HG02623 (cell line): Measurements from ENCODE around the gene TSPAN18.

Experiments used
- ATAC-seq: cut with Tn5 transposase; IDR thresholded peaks from one replicate; pipeline ENCODE4 v1.9.1; 2021; ENCODE audit warnings: moderate library complexity; ENCODE audit not compliant: unreplicated experiment

TSPAN18 gene

GRCh38 chr11:44861849-44862557 lies 135.2 kb downstream of the TSPAN18 start:
- peak; percentile 99 for ATAC-seq

- no peak for ATAC-seq
These were observed 135.9 kb downstream of the TSPAN18 start for GRCh38 chr11:44862558-44863101.

- ATAC-seq, result no peak
These were observed 136.5 kb downstream of the TSPAN18 start for GRCh38 chr11:44863231-44863630.

DNA sequence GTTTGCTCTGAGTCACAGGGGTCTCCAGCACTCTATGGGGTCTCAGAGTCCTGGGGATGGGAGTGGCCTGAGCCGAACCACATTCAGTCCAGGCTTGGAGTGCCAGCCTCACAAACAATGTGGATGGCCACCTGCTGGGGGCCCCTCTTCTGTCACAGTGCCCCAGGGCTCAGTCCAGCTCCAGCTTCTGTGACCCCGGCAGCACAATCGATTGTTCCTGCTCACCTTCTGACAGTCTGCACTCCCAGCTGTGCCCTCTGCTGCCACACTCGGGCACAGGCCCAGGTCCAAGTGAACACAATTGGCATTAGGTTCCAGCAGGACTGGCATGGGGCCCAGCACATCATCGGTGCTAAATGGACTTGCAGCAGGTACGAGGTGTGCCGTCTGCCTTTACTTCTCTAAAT lies 139.1 kb downstream of the TSPAN18 start:
- no peak for ATAC-seq

GRCh38 chr11:44866286-44866685 lies 139.5 kb downstream of the TSPAN18 start:
- ATAC-seq, result no peak

DNA sequence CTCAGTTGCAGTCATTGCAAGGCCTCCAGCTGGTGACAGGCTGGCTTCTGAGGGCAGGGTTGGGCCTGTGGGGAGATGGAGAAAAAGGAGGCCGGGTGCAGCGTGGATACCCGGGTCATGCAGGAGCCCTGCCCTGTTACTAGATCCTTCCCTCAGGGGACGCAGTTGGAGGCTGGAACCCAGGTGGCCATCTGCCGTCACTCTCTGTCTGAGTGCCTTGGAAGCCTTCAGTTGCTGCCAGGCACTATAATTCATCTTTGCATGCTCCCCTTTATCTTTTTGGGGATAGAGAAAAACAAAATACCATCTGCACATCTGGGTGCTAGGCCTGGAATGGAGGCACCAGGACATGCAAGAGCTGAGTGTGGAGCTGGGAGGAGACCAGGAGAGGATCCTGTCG lies 141.3 kb downstream of the TSPAN18 start:
- no peak for ATAC-seq

DNA sequence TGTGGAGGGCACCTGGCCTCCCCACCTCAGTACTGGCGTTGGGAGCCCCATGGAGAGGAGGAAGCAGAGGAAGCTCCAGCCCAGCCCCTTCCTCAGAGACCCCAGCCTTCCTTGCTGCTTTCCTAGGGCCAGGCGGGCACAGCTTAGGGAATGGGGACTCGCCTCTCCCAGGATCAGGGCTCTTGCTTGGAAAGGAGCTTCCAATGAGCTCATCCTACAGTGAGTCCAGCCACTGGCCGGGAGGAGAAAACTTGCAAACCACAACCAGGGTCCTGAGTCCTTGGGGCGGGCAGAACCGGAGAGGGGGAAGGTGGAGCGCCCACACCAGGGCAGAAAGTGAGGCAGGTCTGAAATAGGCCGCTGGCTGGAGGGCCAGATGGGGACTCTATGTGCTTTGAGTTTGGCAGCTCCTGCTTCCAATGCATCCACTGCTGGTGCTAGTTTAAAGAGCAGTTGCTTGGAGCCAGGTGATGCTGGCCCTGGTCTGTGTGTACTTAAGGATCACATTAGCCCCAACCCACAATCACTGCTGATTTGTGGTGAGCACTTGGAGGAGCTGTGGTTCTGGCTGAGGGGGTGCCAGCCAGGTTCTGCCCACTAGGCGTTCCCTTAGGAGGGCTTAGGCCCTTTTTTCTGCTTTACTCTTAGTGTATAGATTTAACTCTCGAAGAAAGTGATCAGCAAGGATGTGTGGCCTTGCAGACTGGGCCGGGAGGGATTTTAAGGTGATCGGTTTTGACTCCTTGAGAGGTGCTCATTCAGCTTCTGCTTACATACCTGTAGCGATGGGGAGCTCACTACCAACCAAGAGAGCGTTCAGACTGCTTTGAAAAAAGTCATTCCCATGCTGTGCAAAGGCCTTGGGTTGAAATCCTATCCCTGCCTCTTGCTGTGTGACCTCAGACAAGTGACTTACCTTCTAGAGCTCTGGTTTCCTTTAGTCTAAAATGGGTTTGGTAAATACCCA lies 142.0 kb downstream of the TSPAN18 start:
- ATAC-seq, result no peak

DNA sequence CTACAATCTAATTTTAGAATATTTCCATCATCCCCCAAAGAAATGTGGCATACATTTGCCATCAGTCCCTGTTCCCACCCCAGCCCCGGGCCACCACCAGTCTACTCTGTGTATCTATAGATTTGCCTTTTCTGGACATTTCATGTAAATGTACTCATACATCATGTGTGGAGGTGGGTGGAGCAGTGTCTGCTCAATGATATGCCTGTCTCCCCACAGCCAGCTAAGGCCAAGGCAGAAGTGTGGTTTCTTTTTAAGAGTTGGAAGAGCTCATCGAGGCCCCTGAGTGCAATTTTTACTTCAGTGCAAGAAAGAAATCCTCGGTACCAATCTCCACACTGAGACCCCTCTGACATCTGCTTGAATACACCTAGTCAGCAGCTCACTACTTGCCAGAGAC lies 143.4 kb downstream of the TSPAN18 start:
- no peak for ATAC-seq

GRCh38 chr11:44870615-44871176 lies 143.9 kb downstream of the TSPAN18 start:
- ATAC-seq, result no peak

DNA sequence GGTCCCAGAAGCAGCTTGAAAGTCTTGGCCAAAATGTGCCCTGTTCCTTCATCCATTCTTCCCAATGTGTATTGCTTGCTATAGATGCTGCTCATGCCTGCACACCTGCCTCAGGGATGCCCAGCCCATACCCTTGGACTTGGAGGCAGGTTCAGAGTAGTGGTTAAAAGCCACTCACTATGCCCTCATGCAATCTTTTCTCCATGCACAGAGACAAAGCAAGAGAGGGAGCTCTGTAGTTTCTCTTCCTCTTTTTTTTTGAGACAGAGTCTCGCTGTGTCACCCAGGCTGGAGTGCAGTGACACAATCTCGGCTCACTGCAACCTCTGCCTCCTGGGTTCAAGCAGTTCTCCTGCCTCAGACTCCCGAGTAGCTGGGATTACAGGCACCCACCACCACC lies 144.9 kb downstream of the TSPAN18 start:
- ATAC-seq, result peak; percentile 96

DNA sequence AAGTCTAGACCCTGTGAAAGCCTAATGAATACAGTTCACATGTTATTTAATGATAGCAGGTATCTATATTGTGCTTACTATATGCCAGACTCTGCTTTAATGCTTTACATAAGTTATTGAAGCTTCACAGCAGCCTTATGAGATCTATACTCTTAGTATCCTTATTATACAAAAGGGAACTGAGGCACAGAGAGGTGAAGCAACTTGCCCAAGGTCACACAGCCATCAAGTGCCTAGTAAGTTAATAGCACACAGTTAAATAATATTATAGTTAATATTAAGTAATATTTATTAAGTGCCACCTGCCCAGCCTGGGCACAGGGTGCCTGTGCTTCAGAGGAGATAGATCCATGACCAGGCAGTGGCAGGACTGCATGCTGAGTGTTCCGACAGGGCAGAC lies 145.8 kb downstream of the TSPAN18 start:
- no peak for ATAC-seq

GRCh38 chr11:44873537-44873936 lies 146.8 kb downstream of the TSPAN18 start:
- ATAC-seq, result no peak

GRCh38 chr11:44874284-44874683 lies 147.5 kb downstream of the TSPAN18 start:
- no peak for ATAC-seq

DNA sequence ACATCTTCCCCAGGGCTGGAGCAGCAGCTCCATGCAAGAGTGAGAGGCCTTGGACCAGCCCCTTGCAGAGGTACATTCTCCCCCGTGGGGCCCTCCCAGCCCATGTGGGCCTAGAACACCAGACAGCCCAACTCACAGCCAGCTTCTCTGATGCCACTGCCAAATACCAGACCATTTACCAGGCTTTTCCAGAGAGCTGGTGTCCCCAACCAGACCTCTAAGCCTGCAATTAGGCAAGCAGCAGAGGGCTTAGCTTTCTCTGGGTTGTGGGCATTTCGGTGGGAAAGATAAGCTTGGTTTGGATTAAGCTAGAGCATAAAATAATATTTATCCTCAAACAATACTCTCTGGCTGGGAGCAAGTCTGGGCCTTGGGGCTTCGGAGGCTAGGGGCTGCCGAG lies 148.3 kb downstream of the TSPAN18 start:
- ATAC-seq, result no peak

DNA sequence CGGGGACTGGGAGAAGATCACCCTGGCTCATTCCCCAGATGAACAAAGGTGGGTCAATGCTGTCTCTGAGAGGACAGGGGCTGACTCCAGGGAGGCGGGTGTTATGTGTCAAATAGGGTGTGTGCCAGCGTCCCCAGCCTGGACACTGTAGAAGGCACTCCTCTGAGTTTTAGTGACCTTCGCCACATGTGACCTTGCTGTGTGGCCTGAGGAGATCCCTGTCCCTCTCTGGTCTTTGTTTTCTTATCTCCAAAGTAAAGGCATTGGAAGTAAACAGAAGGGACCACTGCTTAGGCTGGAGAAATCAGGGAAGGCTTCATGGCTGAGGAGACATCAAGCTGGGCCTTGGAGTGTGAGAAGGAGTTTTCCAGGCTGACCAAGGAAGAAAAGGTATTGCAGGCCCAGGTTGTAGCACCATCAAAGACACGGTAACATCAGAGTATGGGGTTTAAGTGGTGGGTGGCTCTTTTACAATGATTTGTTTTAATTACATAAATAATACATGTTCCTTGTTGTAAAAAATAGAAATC lies 149.5 kb downstream of the TSPAN18 start:
- no peak for ATAC-seq

- no peak for ATAC-seq
These were observed 150.1 kb downstream of the TSPAN18 start for GRCh38 chr11:44876906-44877305.

DNA sequence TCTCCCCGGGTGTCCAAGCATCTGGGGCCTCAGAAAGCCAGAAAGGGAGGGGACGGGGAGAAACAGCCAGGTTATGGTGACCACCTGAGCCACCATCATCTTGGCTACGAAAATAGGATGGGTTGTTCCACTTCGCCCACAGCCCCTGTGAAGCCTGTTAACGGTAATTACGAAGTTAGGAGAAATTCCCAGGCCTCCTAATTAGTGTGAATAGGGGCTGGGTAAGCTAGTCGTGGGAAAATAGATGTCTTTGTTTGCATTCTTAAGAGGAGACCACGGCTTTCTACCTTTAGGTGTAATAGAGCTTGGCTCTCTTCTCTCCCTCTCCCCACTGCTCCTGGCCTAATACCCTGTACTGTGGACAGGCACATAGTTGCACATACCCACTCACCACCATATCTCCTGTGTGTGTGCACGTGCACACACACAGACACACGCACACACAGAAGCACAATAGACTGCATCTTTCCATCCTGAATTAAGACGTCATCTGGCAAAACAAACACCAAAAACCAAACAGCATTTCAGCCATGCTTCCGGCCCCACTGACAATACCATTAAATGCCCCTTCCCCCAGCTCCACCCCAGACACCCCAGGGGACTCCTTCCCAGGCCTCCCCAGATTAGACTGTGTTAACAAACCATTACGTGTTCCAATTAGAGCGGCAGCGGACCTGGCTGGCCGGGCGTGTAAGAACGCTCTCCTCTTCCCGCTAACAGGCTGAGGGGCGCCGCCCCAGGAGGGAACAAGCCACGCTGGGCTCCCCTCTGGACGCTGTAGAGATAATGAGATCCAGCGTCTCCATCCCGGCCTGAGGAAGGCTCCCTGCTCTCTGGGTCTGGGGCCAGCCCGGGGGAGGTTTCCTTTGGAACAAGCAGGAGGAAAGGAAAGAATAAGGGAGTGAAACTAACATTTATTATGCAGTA lies 151.1 kb downstream of the TSPAN18 start:
- no peak for ATAC-seq

DNA sequence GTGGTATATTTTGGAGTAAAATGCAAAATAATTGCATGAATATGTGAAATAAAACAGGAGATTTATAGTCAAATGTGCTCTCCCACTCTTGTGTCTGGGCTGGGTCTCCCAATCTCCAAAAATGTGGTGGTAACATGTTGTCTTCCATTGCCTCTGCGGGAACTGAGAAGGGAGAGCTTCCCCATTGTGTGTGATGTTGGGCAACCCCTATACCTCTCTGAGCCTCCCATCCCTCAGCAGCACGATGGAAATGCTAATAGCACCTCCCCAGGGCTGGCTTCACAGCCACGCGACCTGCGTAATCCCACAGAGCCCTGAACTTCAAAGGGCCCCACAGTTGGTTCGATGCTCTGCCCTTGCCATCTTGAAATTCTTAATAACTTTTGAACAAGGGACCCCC lies 151.9 kb downstream of the TSPAN18 start:
- no peak for ATAC-seq

DNA sequence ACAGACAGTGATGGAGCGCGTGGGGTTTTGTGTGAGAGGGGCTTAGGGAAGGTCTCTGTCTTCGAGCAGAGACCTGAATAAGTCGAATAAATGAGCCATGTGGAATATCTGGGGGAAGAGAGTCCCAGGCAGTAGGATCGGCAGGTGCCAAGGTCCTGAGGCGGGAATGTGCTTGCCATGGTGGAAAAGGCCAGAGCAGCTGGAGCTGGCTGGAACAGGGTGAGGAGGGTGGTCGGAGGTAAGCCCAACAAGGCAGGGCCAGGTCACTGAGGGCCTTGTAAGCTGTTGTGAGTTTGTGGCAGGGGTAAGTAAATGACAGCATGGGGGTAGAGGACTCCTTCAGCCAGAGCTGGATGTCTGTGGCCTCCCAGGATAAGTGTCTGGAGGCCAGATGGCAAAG lies 152.7 kb downstream of the TSPAN18 start:
- no peak for ATAC-seq

GRCh38 chr11:44880511-44880910 lies 153.7 kb downstream of the TSPAN18 start:
- ATAC-seq, result no peak
